Nephron (organoid): ENCODE measurements around the gene SYNE2.
"Not testable (repeated sequence)": the region's sequence is repeated elsewhere in the genome, so short reads cannot be mapped to it uniquely, and the experiment has no call there.

Experiments
- H3K27ac Mint-ChIP-seq, 3 experiments: 2 replicates each; pipeline ENCODE4 v1.8.0; 2020; ENCODE audit warnings: mixed read lengths in 3 of 3, mild to moderate bottlenecking in 2 of 3, moderate library complexity in 1 of 3
- H3K27me3 Mint-ChIP-seq: 2 replicates; pipeline ENCODE4 v1.8.0; 2021; ENCODE audit warnings: low read depth, mild to moderate bottlenecking, moderate library complexity, mixed read lengths
- H3K36me3 Mint-ChIP-seq: 2 replicates; pipeline ENCODE4 v1.8.0; 2020; ENCODE audit warnings: low read depth, mixed read lengths
- H3K4me1 Mint-ChIP-seq: 2 replicates; pipeline ENCODE4 v1.8.0; 2020; ENCODE audit warnings: mixed read lengths
- H3K4me3 Mint-ChIP-seq, 3 experiments: 2 replicates each; pipeline ENCODE4 v1.8.0; 2020; ENCODE audit warnings: mild to moderate bottlenecking in 3 of 3, mixed read lengths in 3 of 3, moderate library complexity in 2 of 3
- H3K9me3 Mint-ChIP-seq: 2 replicates; pipeline ENCODE4 v1.8.0; 2020; ENCODE audit warnings: mixed read lengths
- TF ChIP-seq, protein P1 (sequence below), 3 experiments: fragments of 200-600 bp; sonication (generic); IDR thresholded peaks; one replicate each; pipeline ENCODE4 v1.5.0; 2021; ENCODE audit warnings: antibody characterized with exemption in 3 of 3; ENCODE audit not compliant: unreplicated experiment in 3 of 3

The SYNE2 gene

DNA sequence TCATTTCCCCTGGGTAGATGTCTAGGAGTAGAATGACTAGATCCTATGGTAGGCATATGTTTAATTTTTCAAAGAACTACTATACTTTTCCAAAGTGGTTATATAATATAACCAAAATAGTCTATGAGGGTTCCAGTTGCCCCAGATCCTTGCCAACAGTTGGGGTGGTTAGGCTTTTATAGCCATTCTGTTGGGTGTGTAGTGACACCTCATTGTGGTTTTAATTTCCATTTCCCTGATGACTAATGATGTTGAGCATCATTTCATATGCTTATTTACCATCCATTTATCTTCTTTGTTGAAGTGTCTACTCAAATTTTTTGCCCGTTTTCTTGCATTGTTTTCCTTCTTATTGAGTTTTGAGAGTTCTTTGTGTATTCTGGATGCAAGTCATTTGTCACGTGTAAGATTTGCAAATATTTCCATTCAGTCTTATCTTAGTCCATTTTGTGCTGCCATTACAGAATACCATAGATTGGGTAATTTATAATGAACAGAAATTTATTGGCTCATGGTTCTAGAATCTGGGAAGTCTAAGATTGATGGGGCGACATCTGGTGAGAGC is 4.7 kb downstream of the SYNE2 start:
- H3K27me3 Mint-ChIP-seq, result peaks cover 12% of the 10 kb centered on the region
- no peaks in the 10 kb centered on the region for H3K9me3 Mint-ChIP-seq

DNA sequence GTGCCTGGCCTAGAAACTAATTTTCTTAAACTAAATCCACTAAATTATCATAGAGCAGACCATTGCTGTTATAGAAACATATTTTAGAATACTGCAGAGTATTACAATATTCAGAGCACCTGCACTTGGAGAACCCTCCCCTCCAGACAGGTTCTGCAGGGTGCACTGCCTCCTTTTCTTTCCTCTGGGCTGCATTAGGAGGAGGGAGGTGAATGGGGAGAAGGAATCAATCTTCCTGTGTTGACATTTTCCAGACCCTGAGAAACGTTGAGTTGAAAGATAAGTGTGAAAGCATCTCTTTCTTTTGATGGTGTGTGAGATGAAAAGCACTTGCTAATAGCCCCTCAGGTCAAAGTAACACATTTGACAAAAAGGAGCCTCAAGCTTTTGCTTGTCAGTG is 7.3 kb downstream of the SYNE2 start:
- Mint-ChIP-seq H3K4me1 (peaks cover 23% of the 10 kb centered on the region), H3K36me3 (no peaks in the 10 kb centered on the region), H3K27me3 (peaks cover 8% of the 10 kb centered on the region), H3K9me3 (no peaks in the 10 kb centered on the region), H3K27ac (peak overlapping the region in 2 of 3 experiments; percentile 8 to 21), H3K4me3 (no peak overlapping the region)
- TF ChIP-seq, protein P1, sequence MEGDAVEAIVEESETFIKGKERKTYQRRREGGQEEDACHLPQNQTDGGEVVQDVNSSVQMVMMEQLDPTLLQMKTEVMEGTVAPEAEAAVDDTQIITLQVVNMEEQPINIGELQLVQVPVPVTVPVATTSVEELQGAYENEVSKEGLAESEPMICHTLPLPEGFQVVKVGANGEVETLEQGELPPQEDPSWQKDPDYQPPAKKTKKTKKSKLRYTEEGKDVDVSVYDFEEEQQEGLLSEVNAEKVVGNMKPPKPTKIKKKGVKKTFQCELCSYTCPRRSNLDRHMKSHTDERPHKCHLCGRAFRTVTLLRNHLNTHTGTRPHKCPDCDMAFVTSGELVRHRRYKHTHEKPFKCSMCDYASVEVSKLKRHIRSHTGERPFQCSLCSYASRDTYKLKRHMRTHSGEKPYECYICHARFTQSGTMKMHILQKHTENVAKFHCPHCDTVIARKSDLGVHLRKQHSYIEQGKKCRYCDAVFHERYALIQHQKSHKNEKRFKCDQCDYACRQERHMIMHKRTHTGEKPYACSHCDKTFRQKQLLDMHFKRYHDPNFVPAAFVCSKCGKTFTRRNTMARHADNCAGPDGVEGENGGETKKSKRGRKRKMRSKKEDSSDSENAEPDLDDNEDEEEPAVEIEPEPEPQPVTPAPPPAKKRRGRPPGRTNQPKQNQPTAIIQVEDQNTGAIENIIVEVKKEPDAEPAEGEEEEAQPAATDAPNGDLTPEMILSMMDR (IDR thresholded peaks at IDR 0.05; ENCODE audit: unreplicated experiment in 3 of 3), result no peak

More for the DNA sequence above, 4.7 kb downstream of the SYNE2 start:
- H3K27ac Mint-ChIP-seq, result no peak overlapping the region
- H3K36me3 Mint-ChIP-seq, result no peaks in the 10 kb centered on the region
- peak overlapping the region in 1 of 3 experiments; percentile 39 for H3K4me3 Mint-ChIP-seq
- TF ChIP-seq, protein P1 (IDR thresholded peaks at IDR 0.05; ENCODE audit: unreplicated experiment in 3 of 3), result no peak
- H3K4me1 Mint-ChIP-seq, result peaks cover 17% of the 10 kb centered on the region

DNA sequence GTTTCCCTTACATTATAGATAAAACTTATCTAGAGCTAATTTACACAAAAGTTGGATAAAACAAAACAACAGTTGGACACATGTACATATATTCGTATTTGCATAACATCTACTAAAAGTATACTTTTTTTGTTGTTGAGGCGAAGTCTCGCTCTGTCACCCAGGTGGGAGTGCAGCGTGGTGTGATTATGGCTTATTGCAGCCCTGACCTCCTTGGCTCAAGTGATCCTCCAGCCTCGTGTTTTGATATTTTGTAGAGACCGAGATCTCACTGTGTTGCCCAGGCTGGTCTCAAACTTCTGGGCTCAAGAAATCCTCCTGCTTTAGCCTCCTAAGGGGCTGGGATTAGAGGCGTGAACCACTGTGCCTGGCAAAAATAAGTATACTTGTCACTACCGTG is 9.4 kb downstream of the SYNE2 start:
- no peaks in the 10 kb centered on the region for H3K36me3 Mint-ChIP-seq

DNA sequence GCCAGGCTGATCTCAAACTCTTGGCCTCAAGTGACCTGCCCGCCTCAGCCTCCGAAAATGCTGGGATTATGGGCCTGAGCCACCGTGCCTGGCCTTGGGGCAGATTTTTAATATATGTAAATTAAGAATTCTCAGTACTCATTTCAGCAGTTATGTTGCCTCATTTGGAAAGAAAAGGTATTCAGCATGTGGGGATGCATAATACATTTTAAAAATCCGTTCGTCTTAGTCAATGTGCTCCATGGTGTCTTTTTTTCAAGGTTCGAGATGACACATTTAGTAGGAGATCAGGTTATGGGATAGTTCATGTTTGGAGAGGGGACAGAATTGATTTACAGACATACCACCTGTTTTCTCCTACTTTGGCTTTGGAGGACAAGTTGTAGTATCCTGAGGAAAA is 10.2 kb downstream of the SYNE2 start:
- Mint-ChIP-seq H3K9me3 (no peaks in the 10 kb centered on the region), H3K27me3 (peaks cover 4% of the 10 kb centered on the region), H3K4me3 (no peak overlapping the region), H3K27ac (peak overlapping the region in 2 of 3 experiments; percentile 11 to 79), H3K4me1 (peaks cover 23% of the 10 kb centered on the region), H3K36me3 (no peaks in the 10 kb centered on the region)
- TF ChIP-seq, protein P1 (IDR thresholded peaks at IDR 0.05; ENCODE audit: unreplicated experiment in 3 of 3), result no peak

More for the DNA sequence above, 9.4 kb downstream of the SYNE2 start:
- Mint-ChIP-seq H3K4me1 (peaks cover 23% of the 10 kb centered on the region), H3K9me3 (no peaks in the 10 kb centered on the region), H3K27ac (peak overlapping the region in 2 of 3 experiments; percentile 24 to 60), H3K27me3 (peaks cover 4% of the 10 kb centered on the region), H3K4me3 (no peak overlapping the region)
- TF ChIP-seq, protein P1 (IDR thresholded peaks at IDR 0.05; ENCODE audit: unreplicated experiment in 3 of 3), result no peak

DNA sequence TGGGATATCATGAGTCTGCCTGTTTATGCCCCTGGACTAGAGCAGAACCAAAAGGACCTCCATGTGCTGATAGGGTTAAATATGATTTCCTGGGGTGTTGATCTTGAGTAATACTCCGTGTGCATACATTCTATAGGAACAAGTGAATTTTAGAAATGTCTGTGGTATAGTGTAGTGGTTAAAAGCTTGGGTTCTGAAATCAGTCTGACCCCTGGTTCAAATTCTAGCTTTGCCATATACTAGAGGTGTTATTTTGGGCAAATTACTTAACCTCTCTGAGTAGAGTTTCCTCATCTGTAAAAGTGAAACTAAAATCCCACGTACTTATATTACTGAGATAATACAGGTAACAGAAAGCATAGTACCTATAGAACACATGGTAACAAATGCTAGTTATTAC is 12.0 kb downstream of the SYNE2 start:
- H3K4me1 Mint-ChIP-seq, result peaks cover 28% of the 10 kb centered on the region
- H3K4me3 Mint-ChIP-seq, H3K9me3 Mint-ChIP-seq, H3K27me3 Mint-ChIP-seq, H3K36me3 Mint-ChIP-seq: not testable (repeated sequence)
- peak overlapping the region; percentile 85 to 93 (median 86) for H3K27ac Mint-ChIP-seq

DNA sequence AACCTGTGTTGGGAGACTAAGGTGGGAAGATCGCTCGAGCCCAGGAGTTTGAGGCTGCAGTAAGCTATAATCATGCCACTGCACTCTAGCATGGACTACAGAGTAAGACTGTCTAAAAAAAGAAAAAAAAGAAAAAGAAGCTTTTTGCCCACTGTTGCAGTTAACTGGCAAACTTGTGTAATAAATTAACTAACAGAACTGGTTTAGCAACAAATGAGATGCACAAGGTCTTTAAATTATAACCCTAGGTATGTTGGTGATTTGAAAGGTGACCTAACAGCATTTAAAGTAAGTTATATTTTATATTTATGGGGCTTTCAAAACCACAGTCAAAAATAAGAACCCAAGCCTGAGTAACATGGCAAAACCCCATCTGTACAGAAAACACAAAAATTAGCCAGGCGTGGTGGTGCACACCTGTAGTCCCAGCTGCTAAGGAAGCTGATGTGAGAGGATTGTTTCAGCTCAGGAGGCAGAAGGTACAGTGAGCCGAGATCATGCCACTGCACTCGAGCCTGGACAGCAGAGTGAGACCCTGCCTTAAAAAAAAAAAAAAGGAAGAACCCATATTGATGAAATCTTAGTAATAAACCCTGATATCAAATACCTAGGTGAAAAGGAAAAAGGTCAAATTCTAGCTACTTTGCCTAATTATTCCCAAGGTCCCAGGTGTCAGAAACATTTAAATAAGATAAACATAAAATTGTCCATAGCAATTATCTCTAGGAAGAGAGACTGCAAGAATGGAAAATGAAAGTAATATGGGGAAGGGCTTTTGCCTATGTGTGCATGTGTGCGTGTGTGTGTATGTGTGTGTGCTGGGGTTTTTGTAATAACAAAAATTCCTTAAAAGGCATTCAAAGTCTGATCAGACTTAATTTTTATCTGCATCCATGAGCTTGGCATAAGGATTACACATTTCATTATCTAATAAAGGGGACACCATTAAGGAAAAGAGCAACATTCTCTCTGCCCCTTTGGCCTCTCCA is 15.4 kb downstream of the SYNE2 start:
- H3K9me3 Mint-ChIP-seq, result no peaks in the 10 kb centered on the region
- H3K4me3 Mint-ChIP-seq, result no peak overlapping the region
- peaks cover 19% of the 10 kb centered on the region for H3K4me1 Mint-ChIP-seq

DNA sequence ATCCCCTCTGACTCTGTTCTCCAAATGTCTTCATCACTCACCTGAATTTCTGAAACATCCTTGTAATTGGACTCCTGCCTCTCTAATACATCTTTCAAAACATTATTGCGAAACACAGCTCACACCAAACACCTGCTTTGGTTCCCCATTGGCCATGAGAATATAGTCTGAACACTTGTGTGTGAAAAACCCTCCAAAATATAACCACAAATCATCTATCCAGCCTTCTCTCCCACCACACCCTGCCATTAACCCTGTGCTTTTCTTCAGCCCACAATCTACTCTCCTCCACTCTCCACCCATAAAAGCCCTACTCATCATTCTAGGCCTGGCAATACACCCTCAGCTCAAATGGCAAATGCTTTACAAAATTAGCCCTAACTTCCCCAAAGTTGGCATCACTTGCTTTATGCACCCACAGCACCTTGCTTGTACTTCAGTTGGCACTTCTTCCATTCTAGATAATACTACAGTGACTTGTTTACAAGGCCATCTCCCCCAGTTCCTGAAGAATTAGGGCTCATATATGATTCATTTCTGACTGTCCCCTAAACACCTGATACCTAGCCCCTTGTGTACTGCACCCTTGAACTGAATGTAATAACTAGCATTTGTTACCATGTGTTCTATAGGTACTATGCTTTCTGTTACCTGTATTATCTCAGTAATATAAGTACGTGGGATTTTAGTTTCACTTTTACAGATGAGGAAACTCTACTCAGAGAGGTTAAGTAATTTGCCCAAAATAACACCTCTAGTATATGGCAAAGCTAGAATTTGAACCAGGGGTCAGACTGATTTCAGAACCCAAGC is 17.3 kb downstream of the SYNE2 start:
- Mint-ChIP-seq H3K4me1 (peaks cover 19% of the 10 kb centered on the region), H3K27ac (peak overlapping the region; percentile 1 to 48 (median 20))
- H3K4me3 Mint-ChIP-seq, H3K9me3 Mint-ChIP-seq, H3K27me3 Mint-ChIP-seq, H3K36me3 Mint-ChIP-seq: not testable (repeated sequence)

More for the DNA sequence above, 15.4 kb downstream of the SYNE2 start:
- Mint-ChIP-seq H3K27me3 (no peaks in the 10 kb centered on the region), H3K36me3 (peaks cover 4% of the 10 kb centered on the region), H3K27ac (peak overlapping the region; percentile 51 to 87 (median 70))
- TF ChIP-seq, protein P1 (IDR thresholded peaks at IDR 0.05; ENCODE audit: unreplicated experiment in 3 of 3), result no peak

DNA sequence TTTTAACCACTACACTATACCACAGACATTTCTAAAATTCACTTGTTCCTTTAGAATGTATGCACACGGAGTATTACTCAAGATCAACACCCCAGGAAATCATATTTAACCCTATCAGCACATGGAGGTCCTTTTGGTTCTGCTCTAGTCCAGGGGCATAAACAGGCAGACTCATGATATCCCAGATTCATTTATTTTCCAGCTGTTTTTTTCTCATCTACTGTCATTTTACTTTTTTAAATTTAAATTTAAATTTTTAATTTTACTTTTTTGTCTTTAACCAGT is 17.9 kb downstream of the SYNE2 start:
- H3K36me3 Mint-ChIP-seq, H3K27me3 Mint-ChIP-seq, H3K9me3 Mint-ChIP-seq, H3K4me3 Mint-ChIP-seq, H3K27ac Mint-ChIP-seq: not testable (repeated sequence)
- peaks cover 23% of the 10 kb centered on the region for H3K4me1 Mint-ChIP-seq
